Activated T-cell treated with anti-CD3 and anti-CD28 coated beads, Interleukin-2, amount 50 U/mL, for 4 hours (primary cell): ENCODE measurements around the gene DNAJB11. TPM values are rescaled to one million over a fixed set of nuclear protein-coding genes. Genes with fewer than 3 reads are reported as not detected.

ENCODE experiments used
- ATAC-seq, 2 donors: fragments of 200-7000 bp; cut with Tn5 transposase; one replicate each; pipeline ENCODE4 v1.10.0; 2021
- DNase-seq: peaks from one replicate; pipeline ENCODE4 v3.0.0-alpha.2; 2020
- H3K27me3 Mint-ChIP-seq: one replicate; pipeline ENCODE4 v1.8.0; 2021; ENCODE audit warnings: low read depth, mixed read lengths
- H3K36me3 Mint-ChIP-seq: one replicate; pipeline ENCODE4 v1.8.0; 2022; ENCODE audit warnings: mixed read lengths; ENCODE audit not compliant: insufficient read depth
- H3K4me1 Mint-ChIP-seq: one replicate; pipeline ENCODE4 v1.8.0; 2021; ENCODE audit warnings: low read depth, mixed read lengths
- H3K4me3 Mint-ChIP-seq: one replicate; pipeline ENCODE4 v1.8.0; 2021; ENCODE audit warnings: mild to moderate bottlenecking, moderate library complexity, mixed read lengths
- H3K9me3 Mint-ChIP-seq: one replicate; pipeline ENCODE4 v1.8.0; 2021; ENCODE audit warnings: mixed read lengths
- total RNA-seq, 3 donors: library from RNA; stranded (reverse); gene quantifications; one replicate each; pipeline ENCODE4 v1.2.1, GENCODE V29; 2021

The DNAJB11 gene
- total RNA-seq, 3 donors from 2014 or later = 88.5 to 98.1 (median 91.1) TPM

GRCh38 chr3:186612721-186613636 is 42.5 kb downstream of the DNAJB11 start, which contains the start of gene AHSG:
Gene AHSG, plus strand, starts transcription at chr3:186613060. Its CDS starts 82 bp downstream, at chr3:186613142.
- no peak for DNase-seq
- peaks cover 17% of the 10 kb centered on the region for H3K4me1 Mint-ChIP-seq

GRCh38 chr3:186613637-186614265 is 43.2 kb downstream of the DNAJB11 start:
- no peak for ATAC-seq

More at GRCh38 chr3:186612721-186613636, 42.5 kb downstream of the DNAJB11 start, which contains the start of gene AHSG:
- H3K36me3 Mint-ChIP-seq = no peaks in the 10 kb centered on the region
- no peak for ATAC-seq
- no peaks in the 10 kb centered on the region for H3K9me3 Mint-ChIP-seq
- no peak within 1 kb of the TSS for H3K4me3 Mint-ChIP-seq
- H3K27me3 Mint-ChIP-seq = peaks cover 17% of the 10 kb centered on the region

GRCh38 chr3:186614266-186614596 is 43.7 kb downstream of the DNAJB11 start:
- Mint-ChIP-seq H3K4me1 (peaks cover 17% of the 10 kb centered on the region), H3K27me3 (peaks cover 26% of the 10 kb centered on the region), H3K4me3 (peak overlapping the region; percentile 40), H3K36me3 (no peaks in the 10 kb centered on the region), H3K9me3 (no peaks in the 10 kb centered on the region)
- ATAC-seq (no peak), DNase-seq (no peak)

More at GRCh38 chr3:186613637-186614265, 43.2 kb downstream of the DNAJB11 start:
- H3K27me3 Mint-ChIP-seq = peaks cover 24% of the 10 kb centered on the region
- DNase-seq = no peak
- H3K9me3 Mint-ChIP-seq = no peaks in the 10 kb centered on the region
- no peak overlapping the region for H3K4me3 Mint-ChIP-seq
- H3K36me3 Mint-ChIP-seq = no peaks in the 10 kb centered on the region
- peaks cover 17% of the 10 kb centered on the region for H3K4me1 Mint-ChIP-seq

GRCh38 chr3:186614597-186615483 is 44.3 kb downstream of the DNAJB11 start:
- peak overlapping the region; percentile 40 for H3K4me3 Mint-ChIP-seq
- peak; percentile 72 for DNase-seq
- ATAC-seq = peak; percentile 53 to 59
- no peaks in the 10 kb centered on the region for H3K36me3 Mint-ChIP-seq
- no peaks in the 10 kb centered on the region for H3K9me3 Mint-ChIP-seq
- peaks cover 17% of the 10 kb centered on the region for H3K4me1 Mint-ChIP-seq
- H3K27me3 Mint-ChIP-seq = peaks cover 26% of the 10 kb centered on the region

- no peak for DNase-seq
- no peak for ATAC-seq
- H3K27me3 Mint-ChIP-seq = peaks cover 31% of the 10 kb centered on the region
- H3K4me3 Mint-ChIP-seq = no peak overlapping the region
- peaks cover 17% of the 10 kb centered on the region for H3K4me1 Mint-ChIP-seq
- no peaks in the 10 kb centered on the region for H3K36me3 Mint-ChIP-seq
- no peaks in the 10 kb centered on the region for H3K9me3 Mint-ChIP-seq
These were observed 45.7 kb downstream of the DNAJB11 start for GRCh38 chr3:186616299-186616617.

- Mint-ChIP-seq H3K4me3 (peak overlapping the region; percentile 68), H3K27me3 (peaks cover 31% of the 10 kb centered on the region), H3K36me3 (no peaks in the 10 kb centered on the region), H3K4me1 (peaks cover 17% of the 10 kb centered on the region), H3K9me3 (no peaks in the 10 kb centered on the region)
- DNase-seq (peak; percentile 79), ATAC-seq (peak; percentile 98 to 99)
These were observed 46.8 kb downstream of the DNAJB11 start for GRCh38 chr3:186617036-186617946.

GRCh38 chr3:186618318-186618938 is 47.9 kb downstream of the DNAJB11 start:
- H3K4me3 Mint-ChIP-seq = no peak overlapping the region
- H3K4me1 Mint-ChIP-seq = peaks cover 17% of the 10 kb centered on the region
- no peaks in the 10 kb centered on the region for H3K36me3 Mint-ChIP-seq
- no peak for ATAC-seq
- H3K9me3 Mint-ChIP-seq = no peaks in the 10 kb centered on the region
- no peak for DNase-seq
- peaks cover 33% of the 10 kb centered on the region for H3K27me3 Mint-ChIP-seq

- H3K27me3 Mint-ChIP-seq = peaks cover 29% of the 10 kb centered on the region
- ATAC-seq = no peak
- no peak overlapping the region for H3K4me3 Mint-ChIP-seq
- H3K9me3 Mint-ChIP-seq = no peaks in the 10 kb centered on the region
- DNase-seq = no peak
- H3K4me1 Mint-ChIP-seq = peaks cover 11% of the 10 kb centered on the region
- H3K36me3 Mint-ChIP-seq = no peaks in the 10 kb centered on the region
These were observed 49.3 kb downstream of the DNAJB11 start for GRCh38 chr3:186619787-186620212.

GRCh38 chr3:186620213-186621092 is 49.9 kb downstream of the DNAJB11 start:
- no peak for DNase-seq
- ATAC-seq = no peak
- Mint-ChIP-seq H3K9me3 (no peaks in the 10 kb centered on the region), H3K27me3 (peaks cover 27% of the 10 kb centered on the region), H3K36me3 (no peaks in the 10 kb centered on the region), H3K4me3 (no peak overlapping the region), H3K4me1 (peaks cover 9% of the 10 kb centered on the region)

- Mint-ChIP-seq H3K9me3 (no peaks in the 10 kb centered on the region), H3K4me1 (peaks cover 4% of the 10 kb centered on the region), H3K36me3 (no peaks in the 10 kb centered on the region), H3K4me3 (no peak overlapping the region), H3K27me3 (peaks cover 24% of the 10 kb centered on the region)
- ATAC-seq = no peak
- no peak for DNase-seq
These were observed 51.6 kb downstream of the DNAJB11 start for GRCh38 chr3:186621894-186622650.

- ATAC-seq = no peak
- peaks cover 19% of the 10 kb centered on the region for H3K27me3 Mint-ChIP-seq
- H3K36me3 Mint-ChIP-seq = no peaks in the 10 kb centered on the region
- no peaks in the 10 kb centered on the region for H3K4me1 Mint-ChIP-seq
- no peak for DNase-seq
- no peaks in the 10 kb centered on the region for H3K9me3 Mint-ChIP-seq
- H3K4me3 Mint-ChIP-seq = no peak overlapping the region
These were observed 52.3 kb downstream of the DNAJB11 start for GRCh38 chr3:186622651-186623310.
